ENCODE measurements around the gene DCHS2.

Gene DCHS2

DNA sequence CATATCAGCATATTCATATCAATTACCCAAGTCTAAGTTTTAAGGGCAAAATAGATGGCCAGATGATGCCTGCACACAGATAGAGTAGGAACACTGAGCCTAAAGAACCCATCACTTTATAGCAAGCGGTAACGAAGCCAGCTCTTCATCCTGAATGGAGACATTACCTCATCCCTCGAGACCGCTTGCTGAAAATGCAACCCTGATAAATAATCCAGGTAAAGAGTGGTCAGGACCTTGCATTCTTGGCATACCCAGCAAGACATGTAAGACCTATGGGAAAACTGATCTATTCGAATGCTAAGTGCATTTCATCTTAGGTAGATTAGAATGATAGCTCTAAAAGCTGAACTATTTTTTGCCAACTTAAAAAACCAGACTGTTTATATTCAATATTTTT lies 25.3 kb downstream of the DCHS2 start:
- TF ChIP-seq, protein P1, sequence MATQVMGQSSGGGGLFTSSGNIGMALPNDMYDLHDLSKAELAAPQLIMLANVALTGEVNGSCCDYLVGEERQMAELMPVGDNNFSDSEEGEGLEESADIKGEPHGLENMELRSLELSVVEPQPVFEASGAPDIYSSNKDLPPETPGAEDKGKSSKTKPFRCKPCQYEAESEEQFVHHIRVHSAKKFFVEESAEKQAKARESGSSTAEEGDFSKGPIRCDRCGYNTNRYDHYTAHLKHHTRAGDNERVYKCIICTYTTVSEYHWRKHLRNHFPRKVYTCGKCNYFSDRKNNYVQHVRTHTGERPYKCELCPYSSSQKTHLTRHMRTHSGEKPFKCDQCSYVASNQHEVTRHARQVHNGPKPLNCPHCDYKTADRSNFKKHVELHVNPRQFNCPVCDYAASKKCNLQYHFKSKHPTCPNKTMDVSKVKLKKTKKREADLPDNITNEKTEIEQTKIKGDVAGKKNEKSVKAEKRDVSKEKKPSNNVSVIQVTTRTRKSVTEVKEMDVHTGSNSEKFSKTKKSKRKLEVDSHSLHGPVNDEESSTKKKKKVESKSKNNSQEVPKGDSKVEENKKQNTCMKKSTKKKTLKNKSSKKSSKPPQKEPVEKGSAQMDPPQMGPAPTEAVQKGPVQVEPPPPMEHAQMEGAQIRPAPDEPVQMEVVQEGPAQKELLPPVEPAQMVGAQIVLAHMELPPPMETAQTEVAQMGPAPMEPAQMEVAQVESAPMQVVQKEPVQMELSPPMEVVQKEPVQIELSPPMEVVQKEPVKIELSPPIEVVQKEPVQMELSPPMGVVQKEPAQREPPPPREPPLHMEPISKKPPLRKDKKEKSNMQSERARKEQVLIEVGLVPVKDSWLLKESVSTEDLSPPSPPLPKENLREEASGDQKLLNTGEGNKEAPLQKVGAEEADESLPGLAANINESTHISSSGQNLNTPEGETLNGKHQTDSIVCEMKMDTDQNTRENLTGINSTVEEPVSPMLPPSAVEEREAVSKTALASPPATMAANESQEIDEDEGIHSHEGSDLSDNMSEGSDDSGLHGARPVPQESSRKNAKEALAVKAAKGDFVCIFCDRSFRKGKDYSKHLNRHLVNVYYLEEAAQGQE (IDR thresholded peaks at IDR 0.05; ENCODE audit: insufficient read depth in 1 of 2, low read depth in 2 of 2, low read length in 2 of 2): no peak
- no peak for TF ChIP-seq TAF1 (IDR thresholded peaks at IDR 0.05; ENCODE audit: borderline replicate concordance, insufficient read depth, low read length)
- TF ChIP-seq FOXP2 (optimal IDR thresholded peaks at IDR 0.05; ENCODE audit: borderline replicate concordance, extremely low read depth, extremely low read length, insufficient read depth): no peak
- TF ChIP-seq POLR2AphosphoS5 (IDR thresholded peaks at IDR 0.05; ENCODE audit: low read depth, low read length): no peak

DNA sequence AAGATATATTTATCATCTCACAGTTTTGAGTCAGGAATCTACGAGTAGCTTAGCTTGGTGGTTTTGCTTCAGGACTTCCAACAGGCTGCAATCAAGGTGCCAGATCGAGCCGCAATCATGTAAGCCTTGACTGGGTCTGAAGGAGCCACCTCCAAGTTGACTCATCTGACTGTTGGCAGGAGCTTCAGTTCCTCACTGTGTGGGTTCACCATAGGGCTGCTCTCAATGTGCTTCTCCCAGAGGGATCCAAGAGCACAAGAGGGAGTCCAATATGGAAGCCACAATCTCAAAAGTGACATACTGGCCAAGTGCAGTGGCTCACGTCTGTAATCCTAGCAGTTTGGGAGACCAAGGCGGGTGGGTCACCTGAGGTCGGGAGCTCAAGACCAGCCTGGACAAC lies 26.5 kb downstream of the DCHS2 start:
- TF ChIP-seq SIN3A (IDR thresholded peaks at IDR 0.05; ENCODE audit: borderline replicate concordance, insufficient read depth, low read length) (no peak), TAF1 (IDR thresholded peaks at IDR 0.05; ENCODE audit: borderline replicate concordance, insufficient read depth, low read length) (no peak), POLR2AphosphoS5 (IDR thresholded peaks at IDR 0.05; ENCODE audit: low read depth, low read length) (no peak), FOXP2 (optimal IDR thresholded peaks at IDR 0.05; ENCODE audit: borderline replicate concordance, extremely low read depth, extremely low read length, insufficient read depth) (no peak)
- TF ChIP-seq, protein P1 (IDR thresholded peaks at IDR 0.05; ENCODE audit: insufficient read depth in 1 of 2, low read depth in 2 of 2, low read length in 2 of 2): no peak

DNA sequence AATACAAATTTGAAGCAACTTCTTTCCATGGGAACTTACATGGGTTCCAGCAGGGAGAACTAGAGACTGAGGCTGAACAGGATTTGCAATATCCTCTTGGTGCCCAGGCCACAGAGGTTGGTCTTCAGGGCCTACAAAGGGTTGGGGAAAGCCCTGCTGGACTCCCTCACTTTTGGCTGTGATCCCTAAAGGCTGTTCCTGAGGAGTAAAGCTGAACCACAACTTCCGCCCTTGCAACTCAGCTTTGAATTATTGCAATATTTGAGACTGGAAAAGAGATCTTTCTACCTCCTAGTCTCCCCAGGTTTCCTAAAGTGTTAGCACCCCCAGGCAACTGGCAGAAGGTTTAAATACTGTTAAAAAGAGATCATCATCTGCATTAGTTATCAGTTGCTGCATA lies 26.9 kb downstream of the DCHS2 start:
- TF ChIP-seq SIN3A (IDR thresholded peaks at IDR 0.05; ENCODE audit: borderline replicate concordance, insufficient read depth, low read length) (no peak), POLR2AphosphoS5 (IDR thresholded peaks at IDR 0.05; ENCODE audit: low read depth, low read length) (no peak), TAF1 (IDR thresholded peaks at IDR 0.05; ENCODE audit: borderline replicate concordance, insufficient read depth, low read length) (no peak)
- TF ChIP-seq, protein P1 (IDR thresholded peaks at IDR 0.05; ENCODE audit: insufficient read depth in 1 of 2, low read depth in 2 of 2, low read length in 2 of 2): no peak

DNA sequence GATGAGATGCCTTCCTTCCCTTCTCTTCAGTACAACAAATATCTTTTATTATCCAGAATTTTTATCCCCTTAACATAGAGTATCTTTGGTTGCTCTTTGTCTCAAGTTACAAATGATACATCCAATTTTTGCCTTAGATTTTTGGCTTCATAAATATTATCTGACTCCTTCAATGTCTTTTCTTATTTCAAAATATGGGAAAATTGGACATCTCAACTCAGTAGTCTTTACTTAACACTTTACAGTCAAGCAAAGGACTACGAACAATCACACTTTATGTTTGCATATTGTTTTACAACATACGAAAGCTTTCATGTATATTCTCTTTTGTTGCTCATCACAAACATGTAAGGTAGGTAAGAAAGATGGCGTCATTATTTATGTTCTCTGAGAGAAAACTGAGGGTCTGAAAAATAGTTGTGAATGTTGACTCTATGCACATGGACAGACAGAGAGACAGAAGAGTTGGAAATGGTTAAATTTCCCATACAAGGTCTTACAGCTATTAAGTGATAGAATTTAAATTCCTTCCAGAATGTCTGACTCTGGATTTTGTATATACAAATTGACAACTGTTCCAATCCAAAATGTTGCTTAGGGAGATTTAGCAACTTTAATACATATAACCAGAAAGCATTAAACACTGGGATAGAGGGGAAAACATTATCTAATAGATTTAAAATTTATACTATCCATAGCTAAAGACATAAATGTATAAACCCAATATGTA lies 29.4 kb downstream of the DCHS2 start:
- TF ChIP-seq, protein P1 (IDR thresholded peaks at IDR 0.05; ENCODE audit: insufficient read depth in 1 of 2, low read depth in 2 of 2, low read length in 2 of 2): no peak
- TF ChIP-seq SIN3A (IDR thresholded peaks at IDR 0.05; ENCODE audit: borderline replicate concordance, insufficient read depth, low read length): no peak
- no peak for TF ChIP-seq FOXP2 (optimal IDR thresholded peaks at IDR 0.05; ENCODE audit: borderline replicate concordance, extremely low read depth, extremely low read length, insufficient read depth)

DNA sequence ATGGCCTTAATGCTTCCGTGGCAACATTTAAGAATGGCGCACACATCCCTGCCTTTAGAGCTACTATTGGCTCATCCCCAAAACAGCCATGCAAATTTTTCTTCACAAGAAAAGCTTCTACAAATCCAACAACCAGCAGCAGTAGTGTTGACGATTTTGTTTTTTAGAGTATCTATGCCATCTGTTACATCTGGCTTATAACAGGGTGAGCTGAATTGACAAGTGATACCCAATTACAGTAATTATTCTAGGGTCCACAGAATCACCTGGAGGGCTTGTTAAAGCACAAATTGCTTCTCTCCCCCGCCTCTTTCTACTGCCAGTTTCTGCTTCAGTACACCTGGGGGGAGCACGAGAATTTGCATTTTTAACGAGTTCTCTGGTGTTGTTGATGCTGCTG lies 34.1 kb downstream of the DCHS2 start:
- TF ChIP-seq, protein P1 (IDR thresholded peaks at IDR 0.05; ENCODE audit: insufficient read depth in 1 of 2, low read depth in 2 of 2, low read length in 2 of 2): no peak
- TF ChIP-seq TAF1 (IDR thresholded peaks at IDR 0.05; ENCODE audit: borderline replicate concordance, insufficient read depth, low read length) (no peak), SIN3A (IDR thresholded peaks at IDR 0.05; ENCODE audit: borderline replicate concordance, insufficient read depth, low read length) (no peak)
